Stimulated activated CD8-positive, alpha-beta memory T cell treated with anti-CD3 and anti-CD28 coated beads, Interleukin-7, amount 100 ng/mL, for 48 hours (primary cell): ENCODE results near the gene PRDM8.

ENCODE experiments used
- DNase-seq, 2 donors: peaks; one replicate each; pipeline ENCODE4 v3.0.0-alpha.2; 2020; ENCODE audit warnings: low read depth in 1 of 2; ENCODE audit errors: extremely low read depth in 1 of 2

The PRDM8 gene

DNA sequence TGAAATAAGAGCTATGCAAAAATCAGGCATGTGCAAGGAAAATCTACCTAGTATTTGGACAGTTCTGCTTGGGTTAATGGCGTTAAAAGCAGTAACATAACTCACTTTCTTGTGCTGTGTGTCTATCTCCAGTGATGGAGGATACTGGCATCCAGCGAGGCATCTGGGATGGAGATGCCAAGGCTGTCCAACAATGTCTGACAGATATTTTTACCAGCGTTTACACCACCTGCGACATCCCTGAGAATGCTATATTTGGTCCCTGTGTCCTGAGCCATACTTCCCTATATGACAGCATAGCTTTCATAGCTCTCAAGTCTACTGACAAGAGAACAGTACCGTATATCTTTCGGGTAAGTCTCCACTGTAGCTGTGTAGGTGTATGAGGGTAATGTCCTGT is 2.6 kb downstream of the PRDM8 start:
- no peak for DNase-seq

DNA sequence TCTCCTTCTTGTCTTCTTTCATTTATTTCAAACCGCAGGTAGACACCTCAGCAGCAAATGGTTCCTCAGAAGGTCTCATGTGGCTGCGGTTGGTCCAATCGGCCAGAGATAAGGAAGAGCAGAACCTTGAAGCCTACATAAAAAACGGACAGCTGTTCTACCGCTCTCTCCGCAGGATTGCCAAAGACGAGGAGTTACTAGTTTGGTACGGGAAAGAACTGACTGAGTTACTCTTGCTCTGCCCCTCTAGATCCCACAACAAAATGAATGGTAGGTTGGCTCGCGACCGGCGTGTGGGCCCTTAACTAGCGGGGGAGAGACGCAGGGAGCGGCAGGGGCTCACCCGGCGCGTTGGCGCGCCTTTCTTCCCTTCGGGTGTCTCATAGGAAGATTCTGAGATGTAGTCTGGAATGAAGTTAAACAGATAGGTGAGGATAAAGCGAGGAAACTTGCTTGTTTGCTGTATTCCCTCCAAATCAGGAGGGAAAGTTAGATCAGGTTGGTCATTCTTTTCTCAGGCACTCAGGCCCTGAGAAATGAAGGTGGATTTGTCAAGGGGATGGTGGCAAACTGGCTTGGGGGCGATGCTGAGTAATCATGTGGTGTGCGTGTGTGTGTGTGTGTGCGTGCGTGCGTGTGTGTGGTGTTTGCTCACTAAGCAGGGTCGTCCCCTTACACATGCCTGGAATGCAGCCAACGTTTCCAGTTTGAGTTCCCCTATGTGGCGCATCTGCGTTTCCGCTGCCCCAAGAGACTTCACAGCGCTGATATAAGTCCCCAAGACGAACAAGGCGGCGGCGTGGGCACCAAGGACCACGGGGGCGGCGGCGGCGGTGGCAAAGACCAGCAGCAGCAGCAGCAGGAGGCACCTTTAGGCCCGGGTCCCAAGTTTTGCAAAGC is 4.2 kb downstream of the PRDM8 start:
- peak; percentile 37 to 39 for DNase-seq

DNA sequence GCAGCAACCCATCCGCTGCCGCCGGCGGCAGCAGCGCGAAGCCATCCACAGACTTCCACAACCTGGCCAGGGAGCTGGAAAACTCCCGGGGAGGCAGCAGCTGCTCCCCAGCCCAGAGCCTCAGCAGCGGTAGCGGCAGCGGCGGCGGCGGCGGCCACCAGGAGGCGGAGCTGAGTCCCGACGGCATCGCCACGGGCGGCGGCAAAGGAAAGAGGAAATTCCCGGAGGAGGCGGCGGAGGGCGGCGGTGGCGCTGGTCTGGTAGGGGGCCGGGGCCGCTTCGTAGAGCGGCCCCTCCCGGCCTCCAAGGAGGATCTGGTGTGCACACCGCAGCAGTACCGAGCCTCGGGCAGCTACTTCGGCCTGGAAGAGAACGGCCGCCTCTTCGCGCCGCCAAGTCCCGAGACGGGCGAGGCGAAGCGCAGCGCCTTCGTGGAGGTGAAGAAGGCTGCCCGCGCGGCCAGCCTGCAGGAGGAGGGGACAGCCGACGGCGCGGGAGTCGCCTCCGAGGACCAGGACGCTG is 4.9 kb downstream of the PRDM8 start:
- DNase-seq = peak; percentile 53 to 55

DNA sequence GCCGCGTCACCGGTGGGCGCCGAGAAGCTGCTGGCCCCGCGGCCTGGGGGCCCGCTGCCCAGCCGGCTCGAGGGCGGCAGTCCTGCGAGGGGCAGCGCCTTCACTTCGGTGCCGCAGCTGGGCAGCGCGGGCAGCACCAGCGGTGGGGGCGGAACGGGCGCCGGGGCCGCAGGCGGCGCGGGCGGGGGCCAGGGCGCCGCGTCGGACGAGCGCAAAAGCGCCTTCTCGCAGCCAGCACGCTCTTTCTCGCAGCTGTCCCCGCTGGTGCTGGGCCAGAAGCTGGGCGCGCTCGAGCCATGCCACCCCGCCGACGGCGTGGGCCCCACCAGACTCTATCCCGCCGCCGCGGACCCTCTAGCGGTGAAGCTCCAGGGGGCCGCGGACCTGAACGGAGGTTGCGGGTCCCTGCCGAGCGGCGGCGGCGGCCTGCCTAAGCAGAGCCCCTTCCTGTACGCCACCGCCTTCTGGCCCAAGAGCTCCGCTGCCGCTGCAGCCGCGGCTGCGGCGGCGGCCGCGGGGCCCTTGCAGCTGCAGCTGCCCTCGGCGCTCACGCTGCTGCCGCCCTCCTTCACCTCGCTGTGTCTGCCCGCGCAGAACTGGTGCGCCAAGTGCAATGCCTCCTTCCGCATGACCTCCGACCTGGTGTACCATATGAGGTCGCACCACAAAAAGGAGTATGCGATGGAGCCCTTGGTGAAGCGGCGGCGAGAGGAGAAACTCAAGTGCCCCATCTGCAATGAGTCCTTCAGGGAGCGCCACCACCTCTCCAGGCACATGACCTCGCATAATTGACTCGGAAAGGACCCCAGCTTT is 5.6 kb downstream of the PRDM8 start:
- no peak for DNase-seq

DNA sequence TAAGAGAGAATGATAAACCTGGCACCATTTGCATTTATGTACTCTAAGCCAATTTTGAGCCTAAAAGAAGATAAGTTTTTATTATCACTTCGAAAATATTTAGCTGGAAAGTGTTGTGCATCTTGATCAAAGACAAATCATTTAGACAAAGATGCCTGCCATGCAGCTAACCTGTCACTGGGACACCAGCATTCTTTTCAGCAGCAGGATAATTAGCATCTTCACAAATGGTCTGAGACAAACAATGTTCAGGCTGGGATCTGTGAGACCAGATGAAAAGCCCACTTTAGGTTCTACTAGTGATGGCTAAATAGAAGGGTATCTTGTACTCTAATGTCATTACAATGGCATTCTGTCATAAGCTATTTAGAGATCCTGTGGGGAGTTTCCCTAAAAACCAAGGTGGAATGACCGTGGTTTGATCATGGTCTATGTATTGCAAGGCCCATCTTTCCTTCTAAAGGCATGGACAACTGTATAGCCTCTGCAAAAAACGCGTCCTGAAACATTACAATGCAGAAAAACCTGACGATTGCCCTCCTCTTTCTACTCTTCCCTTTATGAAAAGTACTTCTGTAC is 7.2 kb downstream of the PRDM8 start:
- DNase-seq = no peak

DNA sequence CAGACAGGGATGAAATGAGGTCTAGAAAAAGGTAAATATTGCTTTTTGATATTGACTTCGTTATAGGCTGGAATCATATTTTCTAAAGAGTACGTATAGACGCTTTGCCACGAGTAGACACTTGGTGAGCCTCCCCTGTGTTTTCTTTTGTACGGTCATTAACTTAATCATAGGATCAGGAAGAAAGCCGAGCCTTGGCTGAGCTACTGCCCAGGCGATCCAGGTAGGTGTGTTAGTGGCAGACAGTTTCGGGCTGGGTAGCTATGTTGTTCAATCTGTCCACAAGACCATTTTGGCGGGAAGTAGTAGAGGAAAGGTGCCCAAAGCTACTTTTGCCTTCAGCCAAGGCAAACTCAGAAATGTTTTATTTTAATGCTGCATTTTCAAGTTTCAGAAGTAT is 8.8 kb downstream of the PRDM8 start:
- DNase-seq = no peak

DNA sequence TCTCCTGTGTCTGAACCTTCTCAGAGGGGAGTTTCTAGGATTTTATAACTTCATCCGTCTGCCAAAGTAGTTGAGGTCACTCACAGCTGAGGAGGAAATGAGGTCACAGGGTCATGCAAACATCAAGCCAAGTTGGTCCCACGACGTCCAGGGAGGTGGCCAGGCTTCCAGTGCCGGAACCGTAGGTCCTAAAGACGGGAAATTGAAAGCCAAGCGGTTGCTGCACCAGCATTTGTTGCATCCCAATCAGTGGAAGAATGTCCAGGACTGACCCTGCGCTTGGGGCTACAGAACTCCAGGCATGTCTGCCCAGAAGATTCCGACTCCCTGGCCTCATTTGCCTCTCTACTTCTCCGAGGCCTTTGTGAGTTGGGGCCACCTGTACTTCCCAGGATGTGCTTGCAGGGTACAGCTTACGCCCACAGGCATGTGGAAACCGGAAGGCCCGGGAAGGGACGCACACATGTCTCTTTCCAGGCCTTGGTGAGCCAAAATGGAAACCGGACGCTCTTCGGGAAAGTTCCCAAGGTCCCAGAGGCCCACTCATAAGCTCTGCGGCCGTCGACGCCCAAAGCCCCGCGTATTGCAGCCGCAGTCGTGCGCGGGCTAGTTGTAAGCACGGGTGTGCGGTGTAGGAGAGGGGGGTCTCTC is 9.3 kb downstream of the PRDM8 start:
- DNase-seq = no peak

DNA sequence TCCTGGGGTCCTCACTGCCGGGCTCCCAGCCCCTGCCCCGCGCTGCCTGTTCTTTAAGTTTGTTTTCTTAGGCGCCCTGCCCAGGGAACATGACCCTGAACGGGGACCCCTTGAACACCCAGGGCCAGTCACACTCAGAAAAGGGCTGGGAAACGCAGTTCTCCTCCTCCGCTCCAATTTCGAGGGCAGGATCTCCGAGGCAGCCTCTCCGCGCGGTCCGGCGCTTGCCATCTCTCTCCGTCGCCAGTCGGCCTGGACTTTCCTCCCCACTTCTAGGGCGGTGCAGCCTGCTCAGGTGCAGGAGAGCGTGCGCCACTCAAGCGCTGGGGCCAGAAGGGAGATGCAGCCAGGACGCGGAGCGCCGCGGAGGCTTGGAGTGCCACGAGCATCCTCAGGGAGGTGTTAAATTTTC is 9.9 kb downstream of the PRDM8 start:
- DNase-seq = no peak

DNA sequence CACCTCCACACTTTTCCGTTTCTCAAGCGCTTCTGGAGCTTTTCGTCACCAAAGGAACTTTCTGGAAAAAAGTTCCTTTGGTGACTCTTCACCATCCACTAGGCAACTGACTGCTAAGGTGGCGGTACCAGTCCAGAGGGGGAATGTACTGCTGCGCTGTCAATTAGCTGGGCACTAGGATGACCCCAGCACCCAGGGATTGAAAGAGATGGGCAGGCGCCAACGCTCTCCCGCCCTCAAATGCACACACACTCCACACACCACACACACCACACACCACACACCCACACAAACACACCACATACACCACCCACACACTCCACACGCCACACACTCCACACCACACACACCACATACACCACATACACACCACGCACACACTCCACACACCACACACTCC is 10.4 kb downstream of the PRDM8 start:
- no peak for DNase-seq

DNA sequence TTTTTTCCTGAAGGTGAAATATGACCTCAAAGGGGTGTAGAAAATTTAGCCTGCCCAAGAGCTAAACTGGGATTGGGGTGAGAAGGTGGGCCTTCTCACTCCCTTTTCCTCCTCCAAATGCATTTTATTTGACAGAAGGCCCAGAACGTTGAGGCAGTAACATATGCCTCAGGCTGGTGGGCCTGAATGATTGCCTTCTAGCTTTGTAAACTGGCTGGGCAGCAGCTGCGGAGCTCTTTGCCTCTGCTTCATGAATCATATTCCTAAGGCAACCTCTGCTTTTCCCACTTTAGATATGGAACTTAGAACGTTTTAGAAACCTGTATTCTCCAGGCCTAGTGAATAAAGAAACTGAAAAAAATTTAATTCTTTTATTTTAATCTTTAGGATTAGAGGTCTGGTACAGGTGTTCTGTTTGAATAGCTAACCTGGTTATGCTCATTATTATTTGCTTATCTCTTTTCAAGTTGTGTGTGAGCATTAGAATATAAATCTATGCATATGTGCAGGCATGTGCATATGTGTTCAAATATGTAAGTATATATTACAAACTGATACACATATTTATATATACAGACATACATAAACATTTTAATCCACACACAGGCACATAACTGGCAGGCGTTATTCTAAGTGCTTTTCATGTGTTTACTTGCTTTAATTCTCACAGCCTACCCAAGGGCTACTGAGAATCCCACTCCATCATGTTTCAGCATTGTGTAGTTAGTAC is 11.5 kb downstream of the PRDM8 start:
- DNase-seq = no peak

DNA sequence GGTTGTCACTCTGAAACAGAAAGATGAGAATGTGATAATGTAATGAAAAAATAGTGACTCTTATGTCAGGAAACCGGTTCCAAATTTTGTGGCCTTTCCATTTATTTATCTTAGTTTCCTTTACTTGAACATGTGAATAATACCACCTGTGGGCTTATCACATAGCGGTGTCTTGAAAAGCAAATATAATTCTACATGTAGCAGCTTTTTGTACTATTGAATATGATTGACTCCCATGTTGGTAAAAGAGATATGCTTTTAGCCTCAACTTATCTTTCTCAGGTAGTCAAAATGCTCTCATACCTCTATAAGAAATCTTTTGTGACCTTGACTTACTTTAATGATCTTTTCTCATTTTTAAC is 12.0 kb downstream of the PRDM8 start:
- DNase-seq = no peak

DNA sequence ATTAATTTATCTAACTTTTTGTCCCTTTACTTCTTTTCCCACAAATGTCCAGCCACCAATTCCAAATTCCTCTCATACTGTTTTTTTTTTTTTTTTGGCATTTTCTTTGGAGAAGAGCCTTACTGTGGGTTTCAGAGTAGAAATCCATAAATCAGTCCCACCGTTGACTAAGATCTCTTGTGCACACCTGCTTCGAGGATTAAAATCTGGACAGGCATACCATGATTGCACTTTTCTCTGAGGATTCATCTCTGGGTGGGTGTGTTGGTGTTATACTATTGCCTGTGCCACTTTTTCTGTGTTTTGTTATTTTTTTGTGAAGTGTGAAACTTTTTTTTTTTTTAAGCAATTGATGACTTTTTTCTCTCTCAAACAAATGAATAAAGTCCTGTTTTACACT is 13.2 kb downstream of the PRDM8 start:
- DNase-seq = no peak

DNA sequence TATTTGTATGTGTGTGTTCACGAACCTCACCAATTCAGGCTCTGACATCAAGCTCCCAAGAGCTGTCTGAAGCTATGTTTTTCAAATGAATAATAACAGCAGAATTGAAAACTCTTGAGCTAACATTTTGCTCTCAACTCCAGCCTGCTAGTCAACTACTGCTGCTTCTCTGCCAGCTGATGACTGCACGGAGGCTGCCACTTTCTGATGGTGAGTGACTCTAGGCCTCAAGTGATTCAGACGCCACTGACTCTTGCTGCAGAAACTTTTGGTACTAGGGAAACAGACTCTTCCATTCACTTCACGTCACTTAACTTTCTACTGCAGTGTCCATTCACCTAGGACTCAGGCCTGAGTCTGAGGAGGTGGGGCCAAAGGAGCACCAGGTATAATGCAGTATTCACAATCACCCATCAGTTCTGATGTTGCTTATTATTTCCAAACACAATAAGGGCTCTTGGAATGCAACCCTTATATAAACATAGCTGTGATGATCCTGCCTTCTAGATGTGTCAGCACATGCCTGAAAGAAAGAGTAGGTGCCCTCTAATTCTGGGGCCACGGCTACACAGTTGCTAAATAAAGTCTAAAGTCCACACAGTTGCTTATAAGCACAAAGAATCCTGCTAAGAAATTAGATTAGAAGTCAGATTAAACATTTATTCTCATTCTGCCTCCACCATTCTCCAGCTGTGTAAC is 16.0 kb downstream of the PRDM8 start:
- DNase-seq = no peak

DNA sequence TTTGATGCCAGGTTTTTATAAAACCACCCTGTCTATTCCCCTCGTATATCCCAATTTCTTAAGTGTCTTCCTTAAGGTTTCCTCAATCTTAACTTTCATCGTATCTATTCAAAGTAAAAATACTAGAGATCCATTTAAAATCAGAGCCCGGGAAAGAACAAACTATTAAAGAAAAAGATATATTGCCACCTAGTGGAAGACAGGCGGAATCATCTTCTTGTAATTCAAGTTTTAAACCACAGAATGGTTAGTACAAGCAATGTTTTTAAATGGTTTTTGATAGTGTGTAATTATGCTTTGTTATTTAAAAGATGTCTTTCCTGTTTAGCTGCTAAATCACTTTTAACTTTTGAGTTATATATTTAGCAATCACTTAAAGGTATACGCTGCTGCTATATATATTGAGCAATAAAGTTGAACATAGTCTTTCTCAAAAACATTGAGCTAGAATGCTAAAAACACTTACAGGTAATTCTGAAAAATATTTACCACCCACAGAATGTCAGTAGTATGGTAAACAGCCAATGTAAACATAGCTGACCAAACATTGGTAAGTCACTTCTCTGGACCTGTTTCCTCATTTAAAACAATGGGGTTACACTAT is 18.2 kb downstream of the PRDM8 start:
- no peak for DNase-seq

DNA sequence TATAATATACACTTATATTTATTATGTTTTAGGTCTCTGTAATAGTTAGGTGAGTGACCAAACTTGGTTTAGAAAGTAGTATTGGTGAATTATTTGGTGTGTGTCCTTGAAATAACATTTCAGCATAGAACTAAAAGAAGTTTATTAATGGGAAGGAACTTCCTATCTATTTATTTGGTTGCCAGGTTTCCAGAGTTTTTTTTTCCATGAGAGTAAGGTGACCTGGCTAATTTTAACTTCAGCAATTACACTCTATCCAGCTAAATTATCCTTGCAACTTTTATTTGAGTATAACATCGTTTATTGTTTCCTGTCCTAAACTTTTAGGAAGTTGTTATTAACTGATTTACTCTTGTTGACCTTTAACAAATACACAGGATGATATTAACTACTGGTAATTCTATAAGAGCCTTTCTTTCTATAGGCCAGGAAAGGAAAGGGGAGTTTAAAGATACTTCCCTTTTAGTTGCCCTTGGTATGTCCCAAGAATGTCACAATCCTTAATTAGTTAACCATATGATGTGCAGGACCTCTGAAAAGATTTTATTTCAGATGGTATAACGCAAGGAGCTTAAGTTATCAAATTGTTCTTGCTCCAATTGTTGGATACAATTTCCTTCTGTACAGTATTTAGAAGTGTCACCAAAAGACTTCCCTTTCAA is 18.9 kb downstream of the PRDM8 start:
- DNase-seq = no peak

DNA sequence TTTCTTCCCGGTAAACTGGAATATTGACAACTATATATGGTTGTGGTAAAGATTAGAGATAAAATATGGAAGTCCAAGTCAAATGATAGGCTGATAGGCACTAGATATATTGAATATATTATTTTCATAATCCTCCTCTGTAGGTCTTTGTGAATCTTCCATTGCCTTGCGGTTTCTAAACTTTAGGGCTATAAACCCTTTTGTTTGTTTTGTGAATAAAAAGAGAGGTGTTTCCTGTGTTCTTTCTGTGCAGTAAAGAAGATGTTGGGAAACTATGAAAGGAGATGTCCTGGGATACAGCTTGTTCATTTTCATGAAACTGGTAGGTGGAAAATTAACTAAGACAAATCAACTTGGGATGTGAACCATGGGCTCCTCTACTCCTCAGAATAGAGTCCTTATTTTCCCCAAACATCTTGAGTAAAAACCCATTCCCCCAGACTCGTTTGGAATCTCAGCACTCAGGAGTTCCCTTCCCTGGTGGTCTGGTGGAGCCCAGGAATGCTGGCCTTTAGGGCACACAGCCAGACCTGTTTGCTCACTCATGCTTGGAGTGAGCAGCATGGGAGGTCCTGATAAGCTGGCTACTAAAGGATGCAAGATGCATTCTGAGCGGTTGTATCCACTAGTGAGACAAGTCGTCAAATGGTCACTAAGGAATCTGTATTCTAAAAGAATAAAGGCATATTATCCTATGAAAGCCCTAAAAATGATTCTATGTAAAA is 22.2 kb downstream of the PRDM8 start:
- no peak for DNase-seq

DNA sequence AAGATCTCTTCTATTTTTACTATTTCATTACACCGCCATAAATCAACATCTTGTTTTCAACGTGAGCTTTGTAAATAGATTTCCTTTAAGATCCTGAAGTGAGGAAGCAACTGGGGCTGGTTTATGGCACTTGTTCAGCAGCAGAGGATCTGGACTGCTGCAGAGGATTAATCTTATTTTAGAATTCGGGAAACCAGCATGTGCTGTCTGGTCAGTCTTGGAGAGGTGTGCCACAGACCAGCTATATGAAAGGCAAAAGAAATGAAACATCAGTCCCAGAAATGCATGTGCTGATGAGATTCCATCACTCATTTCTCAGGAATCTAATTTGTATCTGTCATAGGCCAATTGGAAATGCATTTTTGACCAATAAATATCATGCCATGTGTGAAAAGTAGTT is 23.4 kb downstream of the PRDM8 start:
- no peak for DNase-seq

DNA sequence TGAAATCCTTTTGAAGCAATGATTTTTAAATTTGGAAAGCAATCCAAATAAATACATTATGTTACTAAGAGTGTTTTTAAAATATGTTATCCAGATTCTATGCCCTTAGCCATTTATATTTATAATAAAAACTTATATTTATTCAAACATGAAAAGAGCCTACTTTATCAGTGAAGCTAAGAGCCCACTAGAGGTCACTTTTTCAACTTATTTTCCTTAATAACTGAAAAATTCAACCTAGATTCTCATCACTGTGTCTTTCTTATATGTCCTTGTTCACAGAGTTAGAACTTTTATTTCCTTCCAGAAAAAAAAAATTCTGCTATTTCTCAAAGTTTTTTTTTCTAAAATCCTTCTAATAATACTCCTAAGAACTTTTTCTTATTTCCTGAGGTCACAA is 23.9 kb downstream of the PRDM8 start:
- DNase-seq = no peak
